ENCODE measurements around the gene ABCC1. TPM values are rescaled to one million over a fixed set of nuclear protein-coding genes. Genes with fewer than 3 reads are reported as not detected.

The ABCC1 gene
- total RNA-seq, 1 experiment from 2014 or later: 56.4 TPM

DNA sequence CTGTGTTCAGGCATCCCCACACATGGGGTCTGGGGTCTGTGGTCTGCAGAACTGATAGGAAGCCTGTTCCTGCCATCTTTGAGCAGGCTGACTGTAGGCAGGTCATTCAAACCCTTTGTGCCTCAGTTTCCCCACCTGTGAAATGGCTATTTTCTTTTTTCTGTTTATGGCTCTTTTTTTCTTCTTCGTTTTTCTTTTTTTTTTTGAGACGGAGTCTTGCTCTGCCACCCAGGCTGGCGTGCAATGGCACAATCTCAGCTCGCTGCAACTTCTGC lies 201.4 kb downstream of the ABCC1 start:
- H2BK12ac ChIP-seq (ENCODE audit: insufficient read length, low read depth, low read length): no peak overlapping the region
- no peaks in the 10 kb centered on the region for H3K79me1 ChIP-seq (ENCODE audit: insufficient read depth, low read depth, low read length, poor library complexity, severe bottlenecking)
- H2BK20ac ChIP-seq (ENCODE audit: low read depth, low read length, poor library complexity, severe bottlenecking): no peak overlapping the region
- no peak overlapping the region for H3K14ac ChIP-seq (ENCODE audit: insufficient read depth, low read length)
- TF ChIP-seq, protein P1, sequence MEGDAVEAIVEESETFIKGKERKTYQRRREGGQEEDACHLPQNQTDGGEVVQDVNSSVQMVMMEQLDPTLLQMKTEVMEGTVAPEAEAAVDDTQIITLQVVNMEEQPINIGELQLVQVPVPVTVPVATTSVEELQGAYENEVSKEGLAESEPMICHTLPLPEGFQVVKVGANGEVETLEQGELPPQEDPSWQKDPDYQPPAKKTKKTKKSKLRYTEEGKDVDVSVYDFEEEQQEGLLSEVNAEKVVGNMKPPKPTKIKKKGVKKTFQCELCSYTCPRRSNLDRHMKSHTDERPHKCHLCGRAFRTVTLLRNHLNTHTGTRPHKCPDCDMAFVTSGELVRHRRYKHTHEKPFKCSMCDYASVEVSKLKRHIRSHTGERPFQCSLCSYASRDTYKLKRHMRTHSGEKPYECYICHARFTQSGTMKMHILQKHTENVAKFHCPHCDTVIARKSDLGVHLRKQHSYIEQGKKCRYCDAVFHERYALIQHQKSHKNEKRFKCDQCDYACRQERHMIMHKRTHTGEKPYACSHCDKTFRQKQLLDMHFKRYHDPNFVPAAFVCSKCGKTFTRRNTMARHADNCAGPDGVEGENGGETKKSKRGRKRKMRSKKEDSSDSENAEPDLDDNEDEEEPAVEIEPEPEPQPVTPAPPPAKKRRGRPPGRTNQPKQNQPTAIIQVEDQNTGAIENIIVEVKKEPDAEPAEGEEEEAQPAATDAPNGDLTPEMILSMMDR (conservative IDR thresholded peaks at IDR 0.05): no peak
- WGBS (ENCODE audit: extremely low coverage, insufficient read length, low lambda C conversion rate): no CpG with 5 or more reads among the region's 4 CpGs
- H4K8ac ChIP-seq (replicated peaks; ENCODE audit: insufficient read length, low read depth, low read length): no peak overlapping the region
- H3K18ac ChIP-seq (ENCODE audit: insufficient read length, low read depth, low read length): no peak overlapping the region
- no peak overlapping the region for H3K9ac ChIP-seq (ENCODE audit: extremely low read depth, insufficient read length, low read length)
- no peak overlapping the region for H2BK120ac ChIP-seq (ENCODE audit: low read depth, low read length, poor library complexity, severe bottlenecking)
- H3K79me2 ChIP-seq (ENCODE audit: insufficient read depth, low read length): no peaks in the 10 kb centered on the region
- no peak overlapping the region for H3T11ph ChIP-seq (ENCODE audit: low read length)
- H3K27me3 ChIP-seq (ENCODE audit: insufficient read depth, low read length): no peaks in the 10 kb centered on the region
- no peaks in the 10 kb centered on the region for H3K9me3 ChIP-seq (ENCODE audit: control insufficient read depth, low read depth, low read length)
- H3K56ac ChIP-seq (ENCODE audit: insufficient read length, low read depth, low read length): no peak overlapping the region
- H3K27ac Mint-ChIP-seq: no peak overlapping the region
- H2AFZ ChIP-seq (ENCODE audit: low read length): no peak overlapping the region
- no peak overlapping the region for H3K4me2 ChIP-seq (ENCODE audit: insufficient read depth, insufficient read length, low read length)
- H3K23ac ChIP-seq (ENCODE audit: insufficient read length, low read depth, low read length): no peak overlapping the region
- H4K5ac ChIP-seq (ENCODE audit: insufficient read length, low read depth, low read length): no peak overlapping the region
- H2BK5ac ChIP-seq (ENCODE audit: insufficient read length, low read length): no peak overlapping the region
- no peaks in the 10 kb centered on the region; a peak in 1 of 5 replicates for H3K9me3 Mint-ChIP-seq
- H3K4me1 Mint-ChIP-seq: peaks cover 3 to 7% of the 10 kb centered on the region in 2 experiments
- H4K91ac ChIP-seq (ENCODE audit: insufficient read length, low read depth, low read length): no peak overlapping the region
- H3K4me3 Mint-ChIP-seq: no peak overlapping the region
- H3K27me3 Mint-ChIP-seq (ENCODE audit: low read depth): no peaks in the 10 kb centered on the region
- no peaks in the 10 kb centered on the region for H3K4me1 ChIP-seq (ENCODE audit: insufficient read depth, low read length)
- no peaks in the 10 kb centered on the region for H3K23me2 ChIP-seq (ENCODE audit: insufficient read length, low read depth, low read length, poor library complexity, severe bottlenecking)
- no peak for DNase-seq
- H2AK5ac ChIP-seq (ENCODE audit: insufficient read length, low read length): no peak overlapping the region
- peaks cover 0 to 2% (median 0%) of the 10 kb centered on the region in 3 experiments; a peak in 2 of 7 replicates for H3K36me3 Mint-ChIP-seq (ENCODE audit: insufficient read depth in 1 of 3, low read depth in 3 of 3)
- no peak overlapping the region for H2BK15ac ChIP-seq (ENCODE audit: low read depth, low read length)
- no peak overlapping the region for H3K4ac ChIP-seq (ENCODE audit: low read depth, low read length)
- no peaks in the 10 kb centered on the region for H4K20me1 ChIP-seq (ENCODE audit: control insufficient read depth, insufficient read depth, insufficient read length)
- no peak overlapping the region for H3K27ac ChIP-seq (ENCODE audit: insufficient read length, low read depth, low read length)
